HepG2 (cell line): ENCODE measurements around the gene SLC45A3. TPM values are rescaled to one million over a fixed set of nuclear protein-coding genes. Genes with fewer than 3 reads are reported as not detected.
A peak's percentile ranks its signal among the peaks of the same experiment; 100 is the strongest.

Experiments
- ATAC-seq: fragments of 200-7000 bp; cut with Tn5 transposase; 3 replicates; pipeline ENCODE4 v1.9.1; 2020; ENCODE audit warnings: mild to moderate bottlenecking, moderate library complexity
- BruUV-seq: library from RNA; stranded (reverse); fragments of 400-500 nt; replicated peaks from 2 replicates; lab custom pipeline; 2021; lab: Mats Ljungman, UMichigan
- CTCF ChIA-PET: fragments of 300-600 bp; formaldehyde crosslinking; extraction: SDS; loops from one replicate; lab custom pipeline; 2021; ENCODE audit warnings: low total read pairs, inconsistent platforms, low intra/inter-chr PET ratio; lab: Yijun Ruan, JAX
- POLR2A ChIA-PET: fragments of 350-600 bp; sonication (Branson Sonifier 250); formaldehyde crosslinking; loops from one replicate; lab custom pipeline; 2020; ENCODE audit warnings: antibody characterized with exemption, inconsistent platforms; lab: Yijun Ruan, JAX
- DNase-seq: peaks from one replicate; pipeline ENCODE4 v3.0.0-alpha.2; 2015; ENCODE audit warnings: low spot score
- FAIRE-seq: peaks from 3 replicates; lab custom pipeline; 2011; peaks lifted over from hg19 to GRCh38; lab: Jason Lieb, UNC
- H2AFZ ChIP-seq: one replicate; pipeline ENCODE4 v1.6.1; 2011; ENCODE audit warnings: low read length, inconsistent platforms
- H3K27ac ChIP-seq: fragments of 300-600 bp; 3 replicates; pipeline ENCODE4 v1.8.0; 2011; ENCODE audit warnings: mixed run types, mild to moderate bottlenecking, mixed read lengths, low read length, inconsistent platforms; ENCODE audit not compliant: insufficient read depth; ENCODE audit errors: extremely low read length
- H3K27me3 ChIP-seq, 2 experiments: fragments of 200-600 bp in 1 of 2; 2 replicates in 1 of 2; 3 replicates in 1 of 2; pipeline versions ENCODE4 v1.6.0 to v1.8.0; 2011; ENCODE audit warnings: low read length in 2 of 2, mild to moderate bottlenecking in 2 of 2, moderate library complexity in 2 of 2, inconsistent platforms in 1 of 2; ENCODE audit not compliant: insufficient read depth in 2 of 2, control insufficient read depth in 1 of 2
- H3K36me3 ChIP-seq, 2 experiments: fragments of 200-600 bp in 1 of 2; replicated peaks in 1 of 2; 2 replicates in 1 of 2; 3 replicates in 1 of 2; pipeline versions ENCODE4 v1.5.1 to v1.8.0; 2011; ENCODE audit warnings: low read length in 2 of 2, inconsistent platforms in 1 of 2; ENCODE audit not compliant: insufficient read depth in 2 of 2, control insufficient read depth in 1 of 2
- H3K4me1 ChIP-seq: 2 replicates; pipeline ENCODE4 v1.5.1; 2012; ENCODE audit warnings: low read length, inconsistent platforms; ENCODE audit not compliant: insufficient read depth
- H3K4me2 ChIP-seq: 2 replicates; pipeline ENCODE4 v1.6.0; 2011; ENCODE audit warnings: low read depth, low read length, inconsistent platforms
- H3K4me3 ChIP-seq, 3 experiments: fragments of 200-600 bp in 1 of 3; sonication (generic), shearing (Covaris generic) in 1 of 3; replicated peaks in 1 of 3; 2 replicates each; pipeline ENCODE4 v1.5.1; 2011 to 2016; ENCODE audit warnings: low read length in 3 of 3, inconsistent platforms in 2 of 3, low read depth in 2 of 3, mild to moderate bottlenecking in 2 of 3, control low read depth in 1 of 3, mixed read lengths in 1 of 3; ENCODE audit not compliant: insufficient read depth in 1 of 3
- H3K79me2 ChIP-seq: one replicate; pipeline ENCODE4 v1.6.1; 2011; ENCODE audit warnings: low read length, inconsistent platforms; ENCODE audit not compliant: insufficient read depth
- H3K9ac ChIP-seq: 2 replicates; pipeline ENCODE4 v1.6.0; 2011; ENCODE audit warnings: mild to moderate bottlenecking, low read depth, low read length, inconsistent platforms; ENCODE audit not compliant: insufficient read depth
- H3K9me3 ChIP-seq: 2 replicates; pipeline ENCODE4 v1.5.1; 2012; ENCODE audit warnings: mild to moderate bottlenecking, low read length
- H4K20me1 ChIP-seq: 2 replicates; pipeline ENCODE4 v1.6.0; 2011; ENCODE audit warnings: inconsistent platforms, mild to moderate bottlenecking, low read length, moderate library complexity; ENCODE audit not compliant: insufficient read depth
- ATAD3A ChIP-seq: sonication (generic); formaldehyde crosslinking; IDR thresholded peaks from 2 replicates; pipeline ENCODE4 v1.4.0; 2020; ENCODE audit warnings: missing genetic modification reagents
- CEBPG ChIP-seq: IDR thresholded peaks from 2 replicates; pipeline ENCODE4 v1.6.1; 2016
- FOXC1 ChIP-seq: sonication (generic); formaldehyde crosslinking; IDR thresholded peaks from 2 replicates; pipeline ENCODE4 v1.8.0; 2022; ENCODE audit warnings: mild to moderate bottlenecking, missing genetic modification reagents, borderline replicate concordance
- HNF4A ChIP-seq: sonication (generic); formaldehyde crosslinking; IDR thresholded peaks from 2 replicates; pipeline ENCODE4 v1.4.0; 2020; ENCODE audit warnings: missing genetic modification reagents
- HNRNPUL1 ChIP-seq: fragments of 200-400 bp; formaldehyde crosslinking; IDR thresholded peaks from 2 replicates; pipeline ENCODE4 v1.6.1; 2017; ENCODE audit warnings: low read depth, mild to moderate bottlenecking, low read length, moderate library complexity
- NFIB ChIP-seq: sonication (generic); formaldehyde crosslinking; IDR thresholded peaks from 2 replicates; pipeline ENCODE4 v1.9.0; 2021; ENCODE audit warnings: missing genetic modification reagents, mild to moderate bottlenecking, borderline replicate concordance
- PAWR ChIP-seq: sonication (generic); formaldehyde crosslinking; IDR thresholded peaks from 2 replicates; pipeline ENCODE4 v1.4.0; 2020; ENCODE audit warnings: missing genetic modification reagents, mild to moderate bottlenecking, borderline replicate concordance
- ZFP62 ChIP-seq: sonication (generic); formaldehyde crosslinking; IDR thresholded peaks from 2 replicates; pipeline ENCODE4 v1.4.0; 2020; ENCODE audit warnings: missing genetic modification reagents
- ZNF234 ChIP-seq: sonication (generic); formaldehyde crosslinking; conservative IDR thresholded peaks from 2 replicates; pipeline ENCODE4 v1.5.1; 2020; ENCODE audit warnings: mild to moderate bottlenecking, missing genetic modification reagents
- ZNF468 ChIP-seq: sonication (generic); formaldehyde crosslinking; IDR thresholded peaks from 2 replicates; pipeline ENCODE4 v1.8.0; 2022; ENCODE audit warnings: mild to moderate bottlenecking, moderate library complexity, missing genetic modification reagents
- WGBS: methylation state at CpG from one replicate; pipeline ENCODE4 v1.1.6; 2017; ENCODE audit warnings: low lambda C conversion rate; 5-methylcytosine and 5-hydroxymethylcytosine counted together
- in situ Hi-C: cut with HindIII; loops from 2 replicates; pipeline ENCODE4 v1.10.0; 2017; ENCODE audit warnings: low pct_unique_long_range_greater_than_20kb; ENCODE audit not compliant: extremely low pct_ligation_motif_present
- intact Hi-C: fragments of 100-400 bp; cut with micrococcal nuclease; formaldehyde crosslinking; loops from one replicate; pipeline ENCODE4 v1.10.0; 2022; ENCODE audit not compliant: unreplicated experiment
- polyA plus RNA-seq, 8 experiments: library from polyadenylated mRNA; depleted of rRNA in 3 of 8; stranded (reverse) in 7 of 8; unstranded in 1 of 8; fragments of >200 nt; fragmentation: Illumina TruSeq in 4 of 8; extraction: Trizol in 4 of 8; gene quantifications; 2 replicates each; pipeline versions ENCODE4 v1.2.1 to v1.2.3, GENCODE V29; 2011 to 2016; ENCODE audit warnings: low read depth in 4 of 8, missing spikeins in 1 of 8, mixed read lengths in 1 of 8; ENCODE audit not compliant: insufficient read depth in 1 of 8
- total RNA-seq, 5 experiments: library from RNA; depleted of rRNA; stranded (reverse); fragments of >200 nt; fragmentation: Illumina TruSeq; extraction: Trizol; gene quantifications; 2 replicates each; pipeline ENCODE4 v1.2.3, GENCODE V29; 2016; ENCODE audit warnings: low read depth in 1 of 5
- TF ChIP-seq, protein P1 (sequence below): sonication (generic); formaldehyde crosslinking; conservative IDR thresholded peaks from 2 replicates; pipeline ENCODE4 v1.8.0; 2022; ENCODE audit warnings: mild to moderate bottlenecking, moderate library complexity, missing genetic modification reagents
- TF ChIP-seq, protein P2 (sequence below): sonication (generic); formaldehyde crosslinking; IDR thresholded peaks from 2 replicates; pipeline ENCODE4 v1.8.1; 2023; ENCODE audit warnings: mild to moderate bottlenecking, missing genetic modification reagents
- TF ChIP-seq, protein P3 (sequence below): sonication (generic); formaldehyde crosslinking; IDR thresholded peaks from 2 replicates; pipeline ENCODE4 v1.8.1; 2023; ENCODE audit warnings: missing genetic modification reagents, mild to moderate bottlenecking, borderline replicate concordance
- TF ChIP-seq, protein P4 (sequence below): IDR thresholded peaks from 2 replicates; pipeline ENCODE4 v1.6.1; 2016; ENCODE audit warnings: mild to moderate bottlenecking
- TF ChIP-seq, protein P5 (sequence below): sonication (generic); formaldehyde crosslinking; IDR thresholded peaks from 2 replicates; pipeline ENCODE4 v1.5.1; 2020; ENCODE audit warnings: missing genetic modification reagents, mild to moderate bottlenecking, borderline replicate concordance

The SLC45A3 gene
- total and polyA plus RNA-seq, 2 of the 13 experiments (the other 11 are each of a cell fraction or from before 2014, with no cell fraction given): 3.4 to 4.1 TPM

DNA sequence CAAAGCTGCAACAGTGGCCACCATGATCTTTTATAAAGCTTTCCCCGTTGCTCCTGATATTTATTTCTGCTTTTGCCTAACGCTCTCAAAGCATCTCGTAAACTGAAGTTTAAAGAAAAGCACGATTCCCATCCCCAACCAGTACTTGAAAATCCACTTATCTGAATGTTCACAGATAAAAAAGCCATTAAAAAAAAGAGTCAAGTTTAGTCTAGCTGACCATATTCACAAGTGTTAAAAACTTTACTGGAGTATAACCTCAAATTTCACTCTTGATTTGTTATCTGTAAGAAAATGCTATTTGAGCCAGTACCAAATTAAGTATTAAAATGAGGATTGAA, 34.6 kb upstream of the SLC45A3 start (continued):
- TF ChIP-seq, protein P1, sequence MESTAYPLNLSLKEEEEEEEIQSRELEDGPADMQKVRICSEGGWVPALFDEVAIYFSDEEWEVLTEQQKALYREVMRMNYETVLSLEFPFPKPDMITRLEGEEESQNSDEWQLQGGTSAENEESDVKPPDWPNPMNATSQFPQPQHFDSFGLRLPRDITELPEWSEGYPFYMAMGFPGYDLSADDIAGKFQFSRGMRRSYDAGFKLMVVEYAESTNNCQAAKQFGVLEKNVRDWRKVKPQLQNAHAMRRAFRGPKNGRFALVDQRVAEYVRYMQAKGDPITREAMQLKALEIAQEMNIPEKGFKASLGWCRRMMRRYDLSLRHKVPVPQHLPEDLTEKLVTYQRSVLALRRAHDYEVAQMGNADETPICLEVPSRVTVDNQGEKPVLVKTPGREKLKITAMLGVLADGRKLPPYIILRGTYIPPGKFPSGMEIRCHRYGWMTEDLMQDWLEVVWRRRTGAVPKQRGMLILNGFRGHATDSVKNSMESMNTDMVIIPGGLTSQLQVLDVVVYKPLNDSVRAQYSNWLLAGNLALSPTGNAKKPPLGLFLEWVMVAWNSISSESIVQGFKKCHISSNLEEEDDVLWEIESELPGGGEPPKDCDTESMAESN: no peak
- TF ChIP-seq PAWR: no peak
- TF ChIP-seq HNRNPUL1: no peak
- no peak for TF ChIP-seq ATAD3A (CRISPR knock-in tag)
- no peak for TF ChIP-seq FOXC1 (CRISPR knock-in tag)
- no peak for TF ChIP-seq NFIB (CRISPR knock-in tag)

DNA sequence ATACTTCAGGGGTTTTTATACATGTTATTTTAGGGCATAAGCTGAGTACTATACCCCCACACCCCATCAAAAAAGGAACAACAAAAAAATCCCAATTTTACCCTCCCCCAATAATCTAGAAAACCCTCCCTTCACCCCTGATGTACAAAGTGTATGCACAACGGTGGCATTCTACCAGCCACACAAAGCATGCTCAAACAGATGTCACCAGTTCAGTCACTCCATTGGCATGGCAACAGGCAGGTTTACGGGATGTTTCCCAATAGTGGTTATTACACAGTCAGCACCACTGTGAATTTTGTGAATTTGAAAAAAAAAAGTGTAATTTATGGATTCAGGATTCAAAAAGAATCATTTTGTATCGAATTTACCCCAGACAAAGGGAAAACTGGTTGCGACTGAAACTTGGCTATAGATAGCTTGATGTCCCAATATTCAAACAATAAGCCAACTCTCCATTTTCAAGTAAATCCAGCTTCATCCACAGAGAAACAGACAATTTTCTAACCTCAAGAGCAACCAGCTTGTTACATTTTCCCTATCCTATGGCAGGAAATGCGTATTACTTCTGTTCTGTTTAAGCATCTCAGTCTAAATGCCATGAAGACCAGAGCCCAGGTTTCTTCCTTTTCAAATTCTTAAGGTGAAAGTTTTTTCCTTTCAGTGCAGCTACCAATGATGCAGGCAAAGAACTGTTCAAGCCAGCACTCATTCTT, 34.0 kb upstream of the SLC45A3 start:
- 70% methylated on average over 5 of the region's 5 CpGs for WGBS
- ChIA-PET CTCF (no interaction called here), POLR2A (interaction anchor here (1.0 to 1.2 kb wide), 3 partner anchors 11 to 25 kb away, joined by 3 read pairs; no protein-coding TSS in a partner anchor)
- Histone ChIP-seq H3K9me3 (no peaks in the 10 kb centered on the region), H3K4me2 (no peak overlapping the region), H3K79me2 (no peaks in the 10 kb centered on the region), H3K4me1 (peaks cover 77% of the 10 kb centered on the region), H3K36me3 (peaks cover 7 to 19% of the 10 kb centered on the region in 2 experiments), H4K20me1 (no peaks in the 10 kb centered on the region), H2AFZ (no peak overlapping the region), H3K27me3 (no peaks in the 10 kb centered on the region), H3K4me3 (no peak overlapping the region), H3K27ac (peak overlapping the region; percentile 42), H3K9ac (no peak overlapping the region)
- DNase-seq (peak; percentile 43), ATAC-seq (peak; percentile 13; the same call in 1 of the 3 replicates), FAIRE-seq (no peak)
- intact Hi-C loops: no loop called here
- no TSS peak for BruUV-seq
- in situ Hi-C loops: no loop called here
- TF ChIP-seq CEBPG (CRISPR knock-in tag) (peak; percentile 38; the same call in 1 of the 2 replicates), HNF4A (CRISPR knock-in tag) (no peak), ZNF468 (CRISPR knock-in tag) (no peak), ZFP62 (no peak), ZNF234 (CRISPR knock-in tag) (no peak)
- TF ChIP-seq, protein P2, sequence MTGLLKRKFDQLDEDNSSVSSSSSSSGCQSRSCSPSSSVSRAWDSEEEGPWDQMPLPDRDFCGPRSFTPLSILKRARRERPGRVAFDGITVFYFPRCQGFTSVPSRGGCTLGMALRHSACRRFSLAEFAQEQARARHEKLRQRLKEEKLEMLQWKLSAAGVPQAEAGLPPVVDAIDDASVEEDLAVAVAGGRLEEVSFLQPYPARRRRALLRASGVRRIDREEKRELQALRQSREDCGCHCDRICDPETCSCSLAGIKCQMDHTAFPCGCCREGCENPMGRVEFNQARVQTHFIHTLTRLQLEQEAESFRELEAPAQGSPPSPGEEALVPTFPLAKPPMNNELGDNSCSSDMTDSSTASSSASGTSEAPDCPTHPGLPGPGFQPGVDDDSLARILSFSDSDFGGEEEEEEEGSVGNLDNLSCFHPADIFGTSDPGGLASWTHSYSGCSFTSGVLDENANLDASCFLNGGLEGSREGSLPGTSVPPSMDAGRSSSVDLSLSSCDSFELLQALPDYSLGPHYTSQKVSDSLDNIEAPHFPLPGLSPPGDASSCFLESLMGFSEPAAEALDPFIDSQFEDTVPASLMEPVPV (CRISPR knock-in tag): no peak
- TF ChIP-seq, protein P3, sequence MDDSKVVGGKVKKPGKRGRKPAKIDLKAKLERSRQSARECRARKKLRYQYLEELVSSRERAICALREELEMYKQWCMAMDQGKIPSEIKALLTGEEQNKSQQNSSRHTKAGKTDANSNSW (CRISPR knock-in tag): no peak
- TF ChIP-seq, protein P4, sequence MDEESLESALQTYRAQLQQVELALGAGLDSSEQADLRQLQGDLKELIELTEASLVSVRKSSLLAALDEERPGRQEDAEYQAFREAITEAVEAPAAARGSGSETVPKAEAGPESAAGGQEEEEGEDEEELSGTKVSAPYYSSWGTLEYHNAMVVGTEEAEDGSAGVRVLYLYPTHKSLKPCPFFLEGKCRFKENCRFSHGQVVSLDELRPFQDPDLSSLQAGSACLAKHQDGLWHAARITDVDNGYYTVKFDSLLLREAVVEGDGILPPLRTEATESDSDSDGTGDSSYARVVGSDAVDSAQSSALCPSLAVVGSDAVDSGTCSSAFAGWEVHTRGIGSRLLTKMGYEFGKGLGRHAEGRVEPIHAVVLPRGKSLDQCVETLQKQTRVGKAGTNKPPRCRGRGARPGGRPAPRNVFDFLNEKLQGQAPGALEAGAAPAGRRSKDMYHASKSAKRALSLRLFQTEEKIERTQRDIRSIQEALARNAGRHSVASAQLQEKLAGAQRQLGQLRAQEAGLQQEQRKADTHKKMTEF (CRISPR knock-in tag): no peak
- TF ChIP-seq, protein P5, sequence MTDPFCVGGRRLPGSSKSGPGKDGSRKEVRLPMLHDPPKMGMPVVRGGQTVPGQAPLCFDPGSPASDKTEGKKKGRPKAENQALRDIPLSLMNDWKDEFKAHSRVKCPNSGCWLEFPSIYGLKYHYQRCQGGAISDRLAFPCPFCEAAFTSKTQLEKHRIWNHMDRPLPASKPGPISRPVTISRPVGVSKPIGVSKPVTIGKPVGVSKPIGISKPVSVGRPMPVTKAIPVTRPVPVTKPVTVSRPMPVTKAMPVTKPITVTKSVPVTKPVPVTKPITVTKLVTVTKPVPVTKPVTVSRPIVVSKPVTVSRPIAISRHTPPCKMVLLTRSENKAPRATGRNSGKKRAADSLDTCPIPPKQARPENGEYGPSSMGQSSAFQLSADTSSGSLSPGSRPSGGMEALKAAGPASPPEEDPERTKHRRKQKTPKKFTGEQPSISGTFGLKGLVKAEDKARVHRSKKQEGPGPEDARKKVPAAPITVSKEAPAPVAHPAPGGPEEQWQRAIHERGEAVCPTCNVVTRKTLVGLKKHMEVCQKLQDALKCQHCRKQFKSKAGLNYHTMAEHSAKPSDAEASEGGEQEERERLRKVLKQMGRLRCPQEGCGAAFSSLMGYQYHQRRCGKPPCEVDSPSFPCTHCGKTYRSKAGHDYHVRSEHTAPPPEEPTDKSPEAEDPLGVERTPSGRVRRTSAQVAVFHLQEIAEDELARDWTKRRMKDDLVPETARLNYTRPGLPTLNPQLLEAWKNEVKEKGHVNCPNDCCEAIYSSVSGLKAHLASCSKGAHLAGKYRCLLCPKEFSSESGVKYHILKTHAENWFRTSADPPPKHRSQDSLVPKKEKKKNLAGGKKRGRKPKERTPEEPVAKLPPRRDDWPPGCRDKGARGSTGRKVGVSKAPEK (CRISPR knock-in tag): no peak
